Effector CD8-positive, alpha-beta T cell (primary cell): ENCODE data around the gene PDE6A.
"Not testable (repeated sequence)": the region's sequence is repeated elsewhere in the genome, so short reads cannot be mapped to it uniquely, and the experiment has no call there.

Source experiments
- DNase-seq: peaks from one replicate; lab custom pipeline; 2025; lab: John Stamatoyannopoulos, UW

Gene PDE6A

DNA sequence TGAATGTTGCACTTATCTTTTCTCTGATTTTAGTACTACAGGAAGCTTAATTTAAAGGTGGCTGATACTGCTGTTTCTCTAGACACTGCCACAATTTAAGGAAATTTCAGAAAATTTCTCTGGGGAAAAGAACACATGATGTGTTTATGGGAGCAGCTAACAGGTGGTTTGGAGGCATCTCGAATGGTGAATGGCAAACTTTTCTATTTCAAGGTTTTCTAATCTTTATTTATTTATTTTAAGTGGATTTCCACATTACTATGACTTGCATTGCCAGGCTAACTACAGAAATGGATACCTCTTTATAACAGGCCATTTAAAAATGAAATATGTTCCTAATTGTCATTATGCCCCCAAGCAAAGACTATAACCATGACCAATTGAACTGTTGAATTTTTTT, 50.4 kb downstream of the PDE6A start:
- no peak for DNase-seq

- DNase-seq, result no peak
Observed at GRCh38 chr5:149893403-149893931, 51.1 kb downstream of the PDE6A start.

- no peak for DNase-seq
Observed at GRCh38 chr5:149892594-149892993, 52.0 kb downstream of the PDE6A start.

DNA sequence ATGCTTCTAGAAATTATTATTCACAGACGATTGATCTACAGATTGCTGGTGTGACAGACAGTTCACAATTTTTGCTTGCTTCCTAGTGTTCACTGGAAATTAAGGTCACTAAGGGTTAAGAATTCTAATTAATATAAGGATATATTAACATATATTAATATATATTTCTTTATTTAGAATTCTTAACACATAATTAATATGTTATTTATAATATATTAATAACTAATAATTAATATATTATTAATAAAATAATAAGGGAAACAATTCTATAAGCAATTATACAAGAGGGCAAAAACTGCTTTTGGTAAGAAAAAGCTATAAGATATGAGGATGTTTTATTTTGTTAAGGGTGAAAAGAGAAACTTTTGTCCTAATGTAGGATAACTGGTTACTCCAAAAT, 56.3 kb downstream of the PDE6A start:
- no peak for DNase-seq

DNA sequence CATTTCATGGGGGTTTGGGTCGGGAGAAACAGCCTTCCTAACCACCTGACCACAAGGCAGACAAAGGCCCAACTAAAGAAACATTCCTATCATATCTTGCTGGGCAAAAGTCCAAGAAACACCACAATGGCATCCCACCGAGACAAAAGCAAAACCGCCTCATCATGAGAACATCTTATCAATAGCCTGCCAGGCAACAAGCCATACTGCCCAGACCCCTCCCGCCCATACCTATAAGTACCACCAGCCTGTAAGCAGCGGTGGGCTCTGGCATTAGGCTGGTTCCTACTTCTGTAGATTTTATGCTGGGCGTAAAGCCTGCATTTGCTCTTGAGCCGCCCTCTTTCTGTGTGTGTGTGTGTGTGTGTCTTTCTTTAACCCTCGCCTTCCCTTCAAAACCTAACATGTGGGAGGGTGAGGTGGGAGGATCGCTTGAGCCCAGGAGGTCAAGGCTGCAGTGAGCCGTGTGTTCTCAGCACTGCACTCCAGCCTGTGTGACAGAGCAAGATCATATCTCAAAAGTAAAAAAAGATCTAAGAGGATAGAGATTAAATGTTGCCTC, 56.9 kb downstream of the PDE6A start:
- DNase-seq, result no peak

DNA sequence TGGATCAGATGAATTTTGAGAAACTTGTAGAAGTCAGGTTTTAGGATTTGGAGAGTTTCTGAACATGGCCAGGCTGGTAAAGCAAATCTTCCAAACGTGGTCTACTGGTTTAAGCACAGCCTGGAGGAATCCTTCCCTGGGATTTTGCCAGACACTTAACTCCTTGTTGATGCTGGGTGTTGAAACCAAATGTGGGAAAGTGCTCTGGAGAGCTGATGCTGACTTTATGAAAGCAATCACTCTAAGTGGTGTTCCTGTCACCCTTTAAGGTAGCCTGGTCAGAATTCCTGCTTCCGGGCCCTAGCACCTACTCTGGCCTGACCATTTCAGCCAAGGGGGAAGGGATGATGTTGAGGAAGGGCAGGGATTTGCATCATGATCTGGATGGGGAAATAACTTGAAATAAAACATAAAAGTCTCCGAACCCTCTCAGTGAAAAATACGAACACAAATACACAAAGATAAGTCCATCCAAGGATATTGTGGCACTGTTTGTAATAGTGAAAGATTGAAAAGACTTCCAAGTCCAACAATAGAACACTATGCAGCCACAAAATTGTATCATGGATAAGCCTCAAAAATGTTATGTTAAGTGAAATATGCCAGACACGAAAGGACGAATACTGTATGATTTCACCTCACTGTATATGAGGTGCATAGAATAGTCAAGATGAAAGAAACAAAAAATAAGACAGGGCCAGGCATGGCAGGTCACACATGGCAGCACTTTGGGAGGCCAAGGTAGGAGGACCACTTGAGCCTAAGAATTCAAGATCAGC, 57.7 kb downstream of the PDE6A start:
- no peak for DNase-seq

DNA sequence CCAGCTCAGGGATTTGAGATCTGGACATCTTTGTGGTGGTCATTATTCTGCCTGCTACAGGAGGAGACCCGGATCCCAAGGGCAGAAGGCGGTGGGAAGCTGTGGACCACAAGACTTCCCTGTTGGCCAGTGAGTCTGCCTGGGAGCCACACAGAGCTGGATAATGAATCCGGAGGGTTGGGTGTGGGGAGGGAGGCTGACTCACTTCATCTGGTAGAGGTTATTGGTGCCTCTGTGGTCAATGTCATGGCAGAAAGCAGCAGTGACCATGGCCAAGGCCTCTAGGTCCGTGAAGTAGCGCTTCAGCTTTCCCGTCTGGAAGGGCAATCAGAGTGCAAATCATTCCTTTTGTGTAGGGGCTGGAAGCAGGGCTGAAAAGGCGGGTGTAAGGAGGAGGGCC, 58.5 kb downstream of the PDE6A start:
- no peak for DNase-seq

- no peak for DNase-seq
Observed at GRCh38 chr5:149885513-149885912, 59.1 kb downstream of the PDE6A start.

- no peak for DNase-seq
Observed at GRCh38 chr5:149883550-149883949, 61.0 kb downstream of the PDE6A start.

- not testable (repeated sequence) for DNase-seq
Observed at GRCh38 chr5:149882633-149883032, 62.0 kb downstream of the PDE6A start.

- no peak for DNase-seq
Observed at GRCh38 chr5:149881874-149882273, 62.7 kb downstream of the PDE6A start.

- DNase-seq, result no peak
Observed at GRCh38 chr5:149881069-149881622, 63.4 kb downstream of the PDE6A start.

- not testable (repeated sequence) for DNase-seq
Observed at GRCh38 chr5:149879593-149879992, 65.0 kb downstream of the PDE6A start.

DNA sequence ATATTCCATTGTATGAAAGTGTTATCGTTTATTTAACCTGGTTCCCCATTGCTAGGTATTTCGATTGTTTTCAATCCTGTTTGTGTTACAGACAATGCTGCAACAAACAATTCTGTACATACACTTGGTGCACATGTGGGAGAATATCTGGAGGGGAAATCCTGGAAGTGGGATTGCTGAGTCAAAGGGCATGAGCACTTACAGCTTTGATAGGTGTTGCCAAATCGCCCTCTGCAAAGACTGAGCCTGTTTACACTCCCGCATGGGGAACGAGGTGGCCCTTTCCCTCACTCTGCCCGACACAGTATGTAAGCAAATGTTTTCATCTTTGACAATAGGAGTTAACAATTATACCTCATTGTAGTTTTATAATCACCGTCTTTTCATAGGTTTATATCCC, 66.2 kb downstream of the PDE6A start:
- no peak for DNase-seq

DNA sequence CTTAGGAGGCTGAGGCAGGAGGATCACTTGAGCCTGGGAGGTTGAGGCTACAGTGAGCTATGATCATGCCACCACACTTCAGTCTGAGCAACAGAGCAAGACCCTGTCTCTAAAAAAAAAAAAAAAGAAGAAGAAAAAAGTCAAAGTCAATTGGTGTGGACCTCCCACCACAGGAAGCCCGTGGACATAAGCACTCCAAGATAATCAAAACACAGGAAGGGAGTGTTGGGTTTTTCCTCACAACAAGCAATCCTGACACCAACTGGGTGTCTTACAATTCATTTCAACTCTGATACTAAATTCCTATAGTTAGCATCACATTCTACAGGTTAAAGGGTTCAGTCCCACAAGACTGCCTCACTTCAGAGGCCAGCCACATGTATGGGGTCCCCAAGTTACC, 70.7 kb downstream of the PDE6A start:
- no peak for DNase-seq

- no peak for DNase-seq
Observed at GRCh38 chr5:149872351-149873040, 72.1 kb downstream of the PDE6A start.

- DNase-seq, result no peak
Observed at GRCh38 chr5:149871471-149871870, 73.1 kb downstream of the PDE6A start.

- DNase-seq, result no peak
Observed at GRCh38 chr5:149870697-149871096, 73.9 kb downstream of the PDE6A start.

DNA sequence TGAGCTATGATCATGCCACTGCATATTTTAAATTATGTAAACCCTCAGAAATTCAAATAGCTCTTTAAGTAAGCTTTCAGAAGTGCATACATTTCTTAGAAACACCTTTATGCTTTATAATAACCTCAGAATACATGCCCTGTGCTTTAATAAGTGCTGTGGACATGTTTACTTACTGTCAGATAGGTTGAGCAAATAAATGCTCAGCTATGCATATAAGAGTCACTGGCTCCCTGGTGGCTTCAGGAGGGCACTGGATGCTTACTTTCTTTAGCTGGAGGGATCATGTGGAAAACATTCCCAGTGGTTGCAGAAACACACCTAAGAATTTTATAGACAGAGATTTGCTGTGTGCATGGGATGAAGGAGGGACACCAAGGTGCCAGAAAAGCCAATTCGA, 74.4 kb downstream of the PDE6A start:
- DNase-seq, result no peak

- DNase-seq, result no peak
Observed at GRCh38 chr5:149869411-149869821, 75.2 kb downstream of the PDE6A start.

GRCh38 chr5:149865746-149866145, 78.8 kb downstream of the PDE6A start:
- DNase-seq, result no peak

DNA sequence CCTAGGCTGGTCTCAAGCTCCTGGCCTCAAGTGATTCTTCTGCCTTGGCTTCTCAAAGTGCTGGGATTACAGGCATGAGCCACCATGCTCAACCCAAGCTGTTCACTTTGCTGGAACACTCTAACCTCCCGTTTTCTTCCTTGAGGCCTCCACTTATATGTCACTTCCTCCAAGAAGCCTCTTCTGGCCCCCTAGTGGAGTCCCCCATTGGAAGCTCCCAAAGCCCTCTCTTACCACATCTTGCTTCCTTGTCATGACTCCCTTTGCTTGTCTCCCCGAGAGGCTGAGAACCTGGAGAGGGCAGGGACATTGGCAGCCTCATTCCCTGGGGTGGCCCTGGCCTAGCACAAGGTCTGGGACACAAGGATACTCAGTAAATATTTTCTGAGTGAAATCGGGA, 80.8 kb downstream of the PDE6A start:
- no peak for DNase-seq

DNA sequence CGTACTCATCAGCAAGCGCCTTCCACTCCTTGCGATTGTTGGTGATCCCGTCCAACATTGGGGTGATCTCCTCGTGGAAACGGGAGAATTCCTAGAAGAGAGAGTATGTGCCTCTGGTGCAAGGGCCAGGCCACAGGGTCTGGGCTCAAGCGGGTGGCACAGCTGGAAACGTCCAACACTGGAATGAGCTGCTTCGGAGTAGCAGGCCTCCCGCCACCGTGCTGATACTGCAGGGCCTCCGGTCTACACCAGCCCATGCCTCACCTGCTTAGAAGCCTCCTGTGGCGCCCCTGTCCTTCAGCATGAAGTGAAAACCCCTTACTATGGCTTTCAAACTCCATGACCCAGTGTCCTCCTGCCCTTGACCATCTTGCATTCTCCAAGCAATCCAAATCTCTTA, 81.4 kb downstream of the PDE6A start:
- no peak for DNase-seq
